Cardiac fibroblast (primary cell): ENCODE results near the gene LRRC57.
"Not testable (repeated sequence)": the region's sequence is repeated elsewhere in the genome, so short reads cannot be mapped to it uniquely, and the experiment has no call there.

Experiments
- DNase-seq, 2 donors: peaks; one replicate each; pipeline versions ENCODE4 v3.0.0 to v3.0.0-alpha.2; 2010; ENCODE audit warnings: low read depth in 2 of 2
- H3K4me3 ChIP-seq, 2 donors: replicated peaks in 1 of 2; 1 replicate in 1 of 2; 2 replicates in 1 of 2; pipeline ENCODE4 v1.5.1; 2011; ENCODE audit warnings: low read depth in 2 of 2, low read length in 2 of 2, mild to moderate bottlenecking in 2 of 2, moderate library complexity in 1 of 2
- CTCF ChIP-seq: IDR thresholded peaks from one replicate; pipeline ENCODE4 v1.5.1; 2011; ENCODE audit warnings: low read depth, mild to moderate bottlenecking, low read length, inconsistent platforms

The LRRC57 gene

GRCh38 chr15:42576776-42577175 is 28.2 kb upstream of the LRRC57 start:
- no peak for DNase-seq
- H3K4me3 ChIP-seq, result no peak overlapping the region
- TF ChIP-seq CTCF, result no peak

- peak in 1 of 2 donors; percentile 9 for DNase-seq
- no peak for TF ChIP-seq CTCF
- H3K4me3 ChIP-seq, result peak overlapping the region; percentile 82 to 85
Measured at GRCh38 chr15:42576040-42576594, 27.5 kb upstream of the LRRC57 start.

- H3K4me3 ChIP-seq, result peak within 1 kb of the TSS; percentile 82 to 85
- no peak for TF ChIP-seq CTCF
- peak; percentile 98 to 99 for DNase-seq
Measured at GRCh38 chr15:42575188-42576039, 26.8 kb upstream of the LRRC57 start, which contains the start of gene STARD9. STARD9 (plus strand) TSS chr15:42575606; CDS start chr15:42575716, 110 bp downstream.

- no peak for DNase-seq
- no peak for TF ChIP-seq CTCF
- no peak overlapping the region for H3K4me3 ChIP-seq
Measured at GRCh38 chr15:42558739-42559138, 10.1 kb upstream of the LRRC57 start.

GRCh38 chr15:42556550-42557207 is 8.1 kb upstream of the LRRC57 start:
- DNase-seq, result not testable (repeated sequence)

GRCh38 chr15:42553554-42553953 is 5.0 kb upstream of the LRRC57 start:
- no peak for TF ChIP-seq CTCF
- no peak for DNase-seq

More at GRCh38 chr15:42556550-42557207, 8.1 kb upstream of the LRRC57 start:
- H3K4me3 ChIP-seq, result not testable (repeated sequence)

More at GRCh38 chr15:42553554-42553953, 5.0 kb upstream of the LRRC57 start:
- H3K4me3 ChIP-seq, result no peak overlapping the region
